HG03103 (cell line): ENCODE measurements around the gene ERN1.

Source experiments
- ATAC-seq: cut with Tn5 transposase; IDR thresholded peaks from one replicate; pipeline ENCODE4 v1.9.1; 2021; ENCODE audit warnings: low read depth; ENCODE audit not compliant: unreplicated experiment

Gene ERN1

GRCh38 chr17:64115822-64116534 lies 14.0 kb downstream of the ERN1 start:
- ATAC-seq = no peak

- ATAC-seq = no peak
Observed at GRCh38 chr17:64115043-64115698, 14.8 kb downstream of the ERN1 start.

- ATAC-seq = no peak
Observed at GRCh38 chr17:64113006-64113405, 16.9 kb downstream of the ERN1 start.

- ATAC-seq = no peak
Observed at GRCh38 chr17:64111831-64112230, 18.1 kb downstream of the ERN1 start.

- no peak for ATAC-seq
Observed at GRCh38 chr17:64110379-64111152, 19.4 kb downstream of the ERN1 start.

- ATAC-seq = no peak
Observed at GRCh38 chr17:64109400-64109799, 20.5 kb downstream of the ERN1 start.

- ATAC-seq = no peak
Observed at GRCh38 chr17:64107500-64108236, 22.3 kb downstream of the ERN1 start.

- ATAC-seq = no peak
Observed at GRCh38 chr17:64106918-64107317, 23.0 kb downstream of the ERN1 start.

- no peak for ATAC-seq
Observed at GRCh38 chr17:64103391-64104364, 26.3 kb downstream of the ERN1 start.

GRCh38 chr17:64102627-64103390 lies 27.1 kb downstream of the ERN1 start:
- no peak for ATAC-seq

- no peak for ATAC-seq
Observed at GRCh38 chr17:64099543-64099942, 30.4 kb downstream of the ERN1 start.

GRCh38 chr17:64097196-64097936 lies 32.6 kb downstream of the ERN1 start:
- ATAC-seq = no peak

GRCh38 chr17:64096037-64096436 lies 33.9 kb downstream of the ERN1 start:
- ATAC-seq = no peak

- ATAC-seq = no peak
Observed at GRCh38 chr17:64095144-64095882, 34.6 kb downstream of the ERN1 start.

- ATAC-seq = no peak
Observed at GRCh38 chr17:64094412-64094811, 35.5 kb downstream of the ERN1 start.

GRCh38 chr17:64092952-64093451 lies 36.9 kb downstream of the ERN1 start:
- no peak for ATAC-seq

GRCh38 chr17:64092113-64092512 lies 37.8 kb downstream of the ERN1 start:
- no peak for ATAC-seq
